Measurements from ENCODE around the gene MACROD2. TPM values are rescaled to one million over a fixed set of nuclear protein-coding genes. Genes with fewer than 3 reads are reported as not detected.

Gene MACROD2
- total and polyA plus RNA-seq, 4 donors, result 13.0 to 67.1 (median 20.7) TPM

DNA sequence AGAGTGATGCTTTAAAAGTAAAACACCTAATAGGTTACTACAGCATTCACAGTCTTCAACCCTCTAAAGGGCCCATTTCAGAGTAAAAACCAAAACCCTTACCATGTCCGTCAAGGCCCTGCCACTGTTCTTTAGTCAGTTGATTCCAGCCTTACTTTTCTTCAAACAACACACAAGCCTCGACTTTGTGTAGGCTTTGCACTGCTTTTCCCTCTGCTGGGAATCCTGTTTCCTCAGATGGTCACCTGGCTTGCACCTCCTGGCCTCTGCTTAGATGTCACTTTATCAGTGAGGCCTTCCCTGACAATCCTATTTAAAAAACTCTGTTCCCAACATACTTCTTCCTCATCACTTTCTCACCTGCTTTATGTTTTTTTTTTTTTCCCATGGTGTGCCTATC lies 419.2 kb downstream of the MACROD2 start:
- no peaks in the 10 kb centered on the region for H3K36me3 ChIP-seq (ENCODE audit: control insufficient read depth in 4 of 4, insufficient read depth in 4 of 4, low read length in 4 of 4)
- WGBS, 2 donors, result 77 to 86% methylated on average over 2 of the region's 2 CpGs
- TF ChIP-seq, protein P1, sequence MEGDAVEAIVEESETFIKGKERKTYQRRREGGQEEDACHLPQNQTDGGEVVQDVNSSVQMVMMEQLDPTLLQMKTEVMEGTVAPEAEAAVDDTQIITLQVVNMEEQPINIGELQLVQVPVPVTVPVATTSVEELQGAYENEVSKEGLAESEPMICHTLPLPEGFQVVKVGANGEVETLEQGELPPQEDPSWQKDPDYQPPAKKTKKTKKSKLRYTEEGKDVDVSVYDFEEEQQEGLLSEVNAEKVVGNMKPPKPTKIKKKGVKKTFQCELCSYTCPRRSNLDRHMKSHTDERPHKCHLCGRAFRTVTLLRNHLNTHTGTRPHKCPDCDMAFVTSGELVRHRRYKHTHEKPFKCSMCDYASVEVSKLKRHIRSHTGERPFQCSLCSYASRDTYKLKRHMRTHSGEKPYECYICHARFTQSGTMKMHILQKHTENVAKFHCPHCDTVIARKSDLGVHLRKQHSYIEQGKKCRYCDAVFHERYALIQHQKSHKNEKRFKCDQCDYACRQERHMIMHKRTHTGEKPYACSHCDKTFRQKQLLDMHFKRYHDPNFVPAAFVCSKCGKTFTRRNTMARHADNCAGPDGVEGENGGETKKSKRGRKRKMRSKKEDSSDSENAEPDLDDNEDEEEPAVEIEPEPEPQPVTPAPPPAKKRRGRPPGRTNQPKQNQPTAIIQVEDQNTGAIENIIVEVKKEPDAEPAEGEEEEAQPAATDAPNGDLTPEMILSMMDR (IDR thresholded peaks at IDR 0.05; ENCODE audit: control extremely low read depth, extremely low read depth), result no peak
- DNase-seq (no peak), ATAC-seq (ENCODE audit: insufficient read depth, low FRiP score) (no peak)
- no peaks in the 10 kb centered on the region for H3K9me3 ChIP-seq (ENCODE audit: control insufficient read depth in 4 of 4, insufficient read depth in 3 of 4, low read length in 3 of 4)
- no peak overlapping the region for H3K27ac ChIP-seq (ENCODE audit: low read depth in 1 of 2, low read length in 1 of 2)
- no peak overlapping the region for H3K4me3 ChIP-seq
- peaks cover 0 to 10% (median 0%) of the 10 kb centered on the region in 5 donors for H3K4me1 ChIP-seq (ENCODE audit: control insufficient read depth in 5 of 5, insufficient read depth in 5 of 5, low read length in 5 of 5)
- H3K9ac ChIP-seq (ENCODE audit: insufficient read depth in 1 of 2, low read length in 2 of 2), result no peak overlapping the region
- H3K27me3 ChIP-seq (ENCODE audit: control insufficient read depth in 3 of 3, insufficient read depth in 3 of 3, low read length in 2 of 3), result no peaks in the 10 kb centered on the region

DNA sequence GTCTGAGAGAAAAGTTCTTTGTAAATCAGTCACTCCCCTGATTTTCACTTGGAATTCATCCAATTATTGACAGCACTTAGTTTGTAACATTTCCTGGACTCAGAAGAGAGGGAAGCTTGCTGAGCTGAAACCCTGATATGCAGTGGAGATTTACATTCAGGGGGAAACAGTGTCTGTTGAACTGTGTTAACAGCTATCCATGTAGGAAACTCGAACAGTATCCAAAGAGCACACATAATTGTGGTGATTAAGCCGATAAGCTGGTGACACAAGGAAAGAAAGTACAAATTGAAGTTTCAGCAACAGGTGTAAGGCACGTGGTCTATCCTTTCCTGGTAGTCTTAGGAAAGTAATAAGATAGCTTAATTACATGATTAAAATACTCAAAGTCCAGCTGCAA lies 420.2 kb downstream of the MACROD2 start:
- Histone ChIP-seq H3K9me3 (ENCODE audit: control insufficient read depth in 4 of 4, insufficient read depth in 3 of 4, low read length in 3 of 4) (no peaks in the 10 kb centered on the region), H3K27ac (ENCODE audit: low read depth in 1 of 2, low read length in 1 of 2) (no peak overlapping the region), H3K27me3 (ENCODE audit: control insufficient read depth in 3 of 3, insufficient read depth in 3 of 3, low read length in 2 of 3) (no peaks in the 10 kb centered on the region), H3K36me3 (ENCODE audit: control insufficient read depth in 4 of 4, insufficient read depth in 4 of 4, low read length in 4 of 4) (no peaks in the 10 kb centered on the region), H3K4me3 (no peak overlapping the region), H3K9ac (ENCODE audit: insufficient read depth in 1 of 2, low read length in 2 of 2) (no peak overlapping the region), H3K4me1 (ENCODE audit: control insufficient read depth in 5 of 5, insufficient read depth in 5 of 5, low read length in 5 of 5) (peaks cover 0 to 10% (median 0%) of the 10 kb centered on the region in 5 donors)
- ATAC-seq (ENCODE audit: insufficient read depth, low FRiP score), result no peak
- DNase-seq, result peak in 2 of 3 donors; percentile 16 to 17
- 15 to 29% methylated on average over 3 of the region's 3 CpGs for WGBS, 2 donors
- TF ChIP-seq, protein P1 (IDR thresholded peaks at IDR 0.05; ENCODE audit: control extremely low read depth, extremely low read depth), result no peak

DNA sequence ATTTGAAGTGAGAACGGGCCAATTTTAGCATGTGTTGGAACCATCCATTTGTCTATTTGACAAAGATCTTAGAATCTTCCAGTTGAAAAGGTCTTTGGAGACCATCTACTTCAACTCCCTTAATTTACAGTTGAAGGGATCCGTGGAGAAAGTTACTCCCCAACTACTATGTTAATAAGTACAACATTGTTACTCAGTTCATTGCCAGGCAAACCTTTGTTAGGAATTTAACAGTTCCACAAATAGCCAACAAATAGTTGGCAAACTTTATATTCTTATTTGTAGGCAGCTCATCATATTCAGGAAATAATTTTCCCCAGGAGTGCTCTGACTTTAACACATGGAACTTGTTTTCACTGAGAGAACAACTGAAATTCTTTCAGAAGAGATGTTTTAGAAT lies 423.1 kb downstream of the MACROD2 start:
- 73 to 74% methylated on average over 2 of the region's 2 CpGs for WGBS, 2 donors
- Histone ChIP-seq H3K27ac (ENCODE audit: low read depth in 1 of 2, low read length in 1 of 2) (no peak overlapping the region), H3K9ac (ENCODE audit: insufficient read depth in 1 of 2, low read length in 2 of 2) (no peak overlapping the region), H3K36me3 (ENCODE audit: control insufficient read depth in 4 of 4, insufficient read depth in 4 of 4, low read length in 4 of 4) (no peaks in the 10 kb centered on the region), H3K9me3 (ENCODE audit: control insufficient read depth in 4 of 4, insufficient read depth in 3 of 4, low read length in 3 of 4) (no peaks in the 10 kb centered on the region), H3K27me3 (ENCODE audit: control insufficient read depth in 3 of 3, insufficient read depth in 3 of 3, low read length in 2 of 3) (no peaks in the 10 kb centered on the region), H3K4me1 (ENCODE audit: control insufficient read depth in 5 of 5, insufficient read depth in 5 of 5, low read length in 5 of 5) (peaks cover 0 to 10% (median 0%) of the 10 kb centered on the region in 5 donors), H3K4me3 (no peak overlapping the region)
- ATAC-seq (ENCODE audit: insufficient read depth, low FRiP score), result no peak
- TF ChIP-seq, protein P1 (IDR thresholded peaks at IDR 0.05; ENCODE audit: control extremely low read depth, extremely low read depth), result no peak
- DNase-seq, result peak in 2 of 3 donors; percentile 16 to 21

DNA sequence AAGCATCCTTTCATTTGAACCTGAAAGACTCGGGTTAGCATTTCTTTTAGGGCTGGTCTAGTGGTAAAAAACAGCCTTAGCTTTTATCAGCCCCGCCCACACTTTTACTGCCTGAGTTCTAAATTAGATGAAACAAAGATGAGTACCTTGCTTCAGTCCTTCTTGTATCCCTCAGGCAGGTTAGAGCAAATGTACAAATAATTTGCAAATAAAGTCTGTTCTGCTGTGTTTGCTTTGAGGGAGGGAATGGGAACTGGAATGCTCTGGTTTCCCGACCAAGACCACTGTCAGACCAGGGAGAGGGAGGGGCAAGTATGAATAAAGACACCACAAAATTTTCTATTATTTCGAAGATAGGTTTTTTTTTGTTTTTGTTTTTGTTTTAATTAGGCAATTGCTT lies 427.6 kb downstream of the MACROD2 start:
- TF ChIP-seq, protein P1 (IDR thresholded peaks at IDR 0.05; ENCODE audit: control extremely low read depth, extremely low read depth), result no peak
- Histone ChIP-seq H3K4me1 (ENCODE audit: control insufficient read depth in 5 of 5, insufficient read depth in 5 of 5, low read length in 5 of 5) (peaks cover 0 to 4% (median 0%) of the 10 kb centered on the region in 5 donors), H3K36me3 (ENCODE audit: control insufficient read depth in 4 of 4, insufficient read depth in 4 of 4, low read length in 4 of 4) (no peaks in the 10 kb centered on the region), H3K9me3 (ENCODE audit: control insufficient read depth in 4 of 4, insufficient read depth in 3 of 4, low read length in 3 of 4) (no peaks in the 10 kb centered on the region), H3K27me3 (ENCODE audit: control insufficient read depth in 3 of 3, insufficient read depth in 3 of 3, low read length in 2 of 3) (no peaks in the 10 kb centered on the region), H3K9ac (ENCODE audit: insufficient read depth in 1 of 2, low read length in 2 of 2) (no peak overlapping the region), H3K27ac (ENCODE audit: low read depth in 1 of 2, low read length in 1 of 2) (no peak overlapping the region), H3K4me3 (no peak overlapping the region)
- 84 to 86% methylated on average over 4 of the region's 4 CpGs for WGBS, 2 donors
- DNase-seq, result no peak
- ATAC-seq (ENCODE audit: insufficient read depth, low FRiP score), result no peak

Data from lung (tissue), 12 donors.